IMR-90 (cell line): ENCODE data around the gene MCF2L. TPM values are rescaled to one million over a fixed set of nuclear protein-coding genes. Genes with fewer than 3 reads are reported as not detected.

ENCODE experiments used
- ATAC-seq: fragments of 200-7000 bp; cut with Tn5 transposase; 2 replicates; pipeline ENCODE4 v1.9.1; 2020; ENCODE audit warnings: low read depth, mild to moderate bottlenecking, moderate library complexity
- BruUV-seq: library from RNA; stranded (reverse); fragments of 400-500 nt; replicated peaks from 2 replicates; lab custom pipeline; 2021; lab: Mats Ljungman, UMichigan
- CTCF ChIA-PET: fragments of 300-600 bp; formaldehyde crosslinking; extraction: SDS; loops from one replicate; lab custom pipeline; 2021; ENCODE audit warnings: antibody characterized with exemption; lab: Yijun Ruan, JAX
- POLR2A ChIA-PET: fragments of 300-600 bp; sonication (Branson Sonifier 250); formaldehyde crosslinking; loops from one replicate; lab custom pipeline; 2022; ENCODE audit warnings: antibody characterized with exemption; ENCODE audit not compliant: unreplicated experiment; lab: Charles Lee
- DNase-seq: peaks from one replicate; pipeline ENCODE4 v3.0.0; 2013
- H2AFZ ChIP-seq: replicated peaks from 2 replicates; pipeline ENCODE3; 2013; ENCODE audit warnings: low read length, mild to moderate bottlenecking; ENCODE audit not compliant: poor library complexity
- H2AK5ac ChIP-seq: 2 replicates; pipeline ENCODE4 v1.6.1; 2013; ENCODE audit warnings: low read depth, low read length, inconsistent platforms
- H2AK9ac ChIP-seq: replicated peaks from 2 replicates; pipeline ENCODE3; 2013; ENCODE audit warnings: mild to moderate bottlenecking, low read depth, low read length, moderate library complexity; ENCODE audit not compliant: poor library complexity
- H2BK120ac ChIP-seq: 2 replicates; pipeline ENCODE4 v1.6.1; 2013; ENCODE audit warnings: low read depth, low read length, inconsistent platforms
- H2BK15ac ChIP-seq: 3 replicates; pipeline ENCODE4 v1.6.1; 2013; ENCODE audit warnings: low read depth, low read length, inconsistent platforms
- H2BK20ac ChIP-seq: 2 replicates; pipeline ENCODE4 v1.6.1; 2013; ENCODE audit warnings: low read depth, mild to moderate bottlenecking, inconsistent platforms, low read length, moderate library complexity
- H2BK5ac ChIP-seq: 2 replicates; pipeline ENCODE4 v1.6.1; 2013; ENCODE audit warnings: mild to moderate bottlenecking, low read depth, low read length, inconsistent platforms; ENCODE audit not compliant: poor library complexity, severe bottlenecking
- H3K14ac ChIP-seq: replicated peaks from 2 replicates; pipeline ENCODE4 v1.6.1; 2013; ENCODE audit warnings: low read depth, low read length, inconsistent platforms
- H3K18ac ChIP-seq: 2 replicates; pipeline ENCODE4 v1.6.1; 2013; ENCODE audit warnings: low read depth, low read length, control low read depth
- H3K23ac ChIP-seq: 2 replicates; pipeline ENCODE4 v1.6.1; 2013; ENCODE audit warnings: low read depth, low read length, inconsistent platforms
- H3K27ac ChIP-seq: 2 replicates; pipeline ENCODE4 v1.5.1; 2013; ENCODE audit warnings: mild to moderate bottlenecking, control low read depth, low read length; ENCODE audit not compliant: insufficient read depth
- H3K27me3 ChIP-seq: 2 replicates; pipeline ENCODE4 v1.6.1; 2013; ENCODE audit warnings: low read length; ENCODE audit not compliant: control insufficient read depth, insufficient read depth
- H3K36me3 ChIP-seq: 2 replicates; pipeline ENCODE4 v1.6.1; 2013; ENCODE audit warnings: low read length, mixed read lengths; ENCODE audit not compliant: control insufficient read depth, insufficient read depth
- H3K4ac ChIP-seq: 2 replicates; pipeline ENCODE4 v1.6.1; 2013; ENCODE audit warnings: low read depth, low read length, inconsistent platforms
- H3K4me1 ChIP-seq: 2 replicates; pipeline ENCODE4 v1.6.1; 2013; ENCODE audit warnings: low read length, mixed read lengths; ENCODE audit not compliant: control insufficient read depth, insufficient read depth
- H3K4me2 ChIP-seq: 2 replicates; pipeline ENCODE4 v1.6.1; 2013; ENCODE audit warnings: low read depth, mild to moderate bottlenecking, control low read depth, low read length, moderate library complexity
- H3K4me3 ChIP-seq: 2 replicates; pipeline ENCODE4 v1.5.1; 2013; ENCODE audit warnings: low read depth, mild to moderate bottlenecking, control low read depth, low read length, moderate library complexity; ENCODE audit not compliant: insufficient read depth
- H3K56ac ChIP-seq: 2 replicates; pipeline ENCODE4 v1.6.1; 2013; ENCODE audit warnings: low read length, inconsistent platforms; ENCODE audit not compliant: insufficient read depth; ENCODE audit errors: extremely low read depth
- H3K79me1 ChIP-seq, 2 experiments: 2 replicates each; pipeline ENCODE4 v1.6.1; 2013; ENCODE audit warnings: low read length in 2 of 2, inconsistent platforms in 1 of 2, low read depth in 1 of 2
- H3K9ac ChIP-seq: 2 replicates; pipeline ENCODE4 v1.6.1; 2013; ENCODE audit warnings: low read depth, low read length, control low read depth
- H3K9me1 ChIP-seq: 2 replicates; pipeline ENCODE4 v1.6.1; 2013; ENCODE audit warnings: low read length, inconsistent platforms; ENCODE audit not compliant: insufficient read depth
- H3K9me3 ChIP-seq: 2 replicates; pipeline ENCODE4 v1.6.1; 2013; ENCODE audit warnings: low read length; ENCODE audit not compliant: control insufficient read depth, insufficient read depth
- H4K20me1 ChIP-seq: 2 replicates; pipeline ENCODE4 v1.6.1; 2013; ENCODE audit warnings: low read length, inconsistent platforms; ENCODE audit not compliant: insufficient read depth
- H4K5ac ChIP-seq: 2 replicates; pipeline ENCODE4 v1.6.1; 2013; ENCODE audit warnings: mild to moderate bottlenecking, low read depth, low read length, control low read depth
- H4K8ac ChIP-seq, 2 experiments: 2 replicates each; pipeline ENCODE4 v1.6.1; 2013; ENCODE audit warnings: low read depth in 2 of 2, low read length in 2 of 2, control low read depth in 1 of 2, inconsistent platforms in 1 of 2
- H4K91ac ChIP-seq: 2 replicates; pipeline ENCODE4 v1.6.1; 2013; ENCODE audit warnings: low read depth, low read length, inconsistent platforms; ENCODE audit not compliant: insufficient read depth
- CHD1 ChIP-seq: IDR thresholded peaks from 2 replicates; pipeline ENCODE4 v1.6.1; 2012; ENCODE audit warnings: low read depth, low read length, improper control_type of control experiment
- CTCF ChIP-seq: conservative IDR thresholded peaks from 2 replicates; pipeline ENCODE4 v1.5.1; 2012; ENCODE audit warnings: mild to moderate bottlenecking, low read depth, low read length, improper control_type of control experiment
- ELK1 ChIP-seq: fragments of 150-350 bp; IDR thresholded peaks from 2 replicates; pipeline ENCODE4 v1.6.1; 2016; ENCODE audit warnings: low read depth, mild to moderate bottlenecking, low read length, moderate library complexity, borderline replicate concordance
- MAFK ChIP-seq: IDR thresholded peaks from 2 replicates; pipeline ENCODE4 v1.6.1; 2012; ENCODE audit warnings: low read depth, low read length, improper control_type of control experiment
- MAZ ChIP-seq: IDR thresholded peaks from 2 replicates; pipeline ENCODE4 v1.6.1; 2012; ENCODE audit warnings: low read depth, mild to moderate bottlenecking, low read length, improper control_type of control experiment, moderate library complexity, borderline replicate concordance
- RFX5 ChIP-seq: IDR thresholded peaks from 2 replicates; pipeline ENCODE4 v1.8.0; 2012; ENCODE audit warnings: low read depth, mild to moderate bottlenecking, low read length, moderate library complexity
- WGBS, 2 experiments: methylation state at CpG; one replicate each; pipeline versions ENCODE4 v1.1.5 to v1.1.7; 2013; ENCODE audit warnings: missing lambda C conversion rate in 2 of 2; ENCODE audit not compliant: insufficient read length in 1 of 2; ENCODE audit errors: extremely low coverage in 2 of 2; 5-methylcytosine and 5-hydroxymethylcytosine counted together
- dilution Hi-C: fragments of 300-500 bp; cut with HindIII; formaldehyde crosslinking; loops from one replicate; pipeline ENCODE4 v1.14.3; 2018; ENCODE audit warnings: low sequenced_read_pairs; ENCODE audit not compliant: unreplicated experiment
- in situ Hi-C: fragments of 300-500 bp; cut with MboI; formaldehyde crosslinking; loops from 3 replicates; pipeline ENCODE4 v1.14.3; 2019; ENCODE audit warnings: low sequenced_read_pairs, inconsistent platforms, mixed read lengths
- intact Hi-C: fragments of 100-400 bp; cut with micrococcal nuclease; formaldehyde crosslinking; loops from 2 replicates; pipeline ENCODE4 v1.10.0; 2022
- polyA plus RNA-seq, 3 experiments: library from polyadenylated mRNA; depleted of rRNA; stranded (reverse); fragments of >200 nt; gene quantifications; 2 replicates each; pipeline ENCODE4 v1.2.3, GENCODE V29; 2012; ENCODE audit warnings: low replicate concordance in 1 of 3
- total RNA-seq: library from RNA; depleted of rRNA; stranded (reverse); fragments of >200 nt; gene quantifications from 2 replicates; pipeline ENCODE4 v1.2.3, GENCODE V29; 2012

MCF2L gene
- total and polyA plus RNA-seq, 2 of the 4 experiments (the other 2 are of a cell fraction), result 0.18 TPM; not detected in 1

GRCh38 chr13:113000575-113000974, 31.6 kb downstream of the MCF2L start:
- H3K27me3 ChIP-seq, result peaks cover 75% of the 10 kb centered on the region
- H2BK15ac ChIP-seq, result no peak overlapping the region
- no peak overlapping the region for H3K18ac ChIP-seq
- no peak overlapping the region for H4K8ac ChIP-seq
- no peak overlapping the region for H2AK9ac ChIP-seq
- no peak overlapping the region for H3K9ac ChIP-seq
- no peak overlapping the region for H4K91ac ChIP-seq
- TF ChIP-seq MAZ, result no peak
- no peak for TF ChIP-seq RFX5
- no peak for TF ChIP-seq MAFK
- TF ChIP-seq CTCF, result no peak
- no peak for TF ChIP-seq CHD1
- no peak for TF ChIP-seq ELK1
- no peak overlapping the region for H2BK5ac ChIP-seq
- H2BK120ac ChIP-seq, result no peak overlapping the region
- in situ Hi-C loops (no loop called here), dilution Hi-C loops (no loop called here), intact Hi-C loops (no loop called here)
- no peak overlapping the region for H4K5ac ChIP-seq
- no peaks in the 10 kb centered on the region; the same call in 1 of the 2 replicates for H4K20me1 ChIP-seq
- H3K23ac ChIP-seq, result no peak overlapping the region
- H3K4ac ChIP-seq, result no peak overlapping the region
- ChIA-PET POLR2A (no interaction called here), CTCF (no interaction called here)
- H3K36me3 ChIP-seq, result no peaks in the 10 kb centered on the region
- H3K79me1 ChIP-seq, result no peaks in the 10 kb centered on the region
- no peaks in the 10 kb centered on the region for H3K9me1 ChIP-seq
- H2AFZ ChIP-seq, result no peak overlapping the region
- H3K4me1 ChIP-seq, result no peaks in the 10 kb centered on the region; the same call in 1 of the 2 replicates
- no peak overlapping the region for H2AK5ac ChIP-seq
- no peak overlapping the region for H3K27ac ChIP-seq
- WGBS, 2 experiments, result 90% methylated on average over 3 of the region's 14 CpGs; no CpG with 5 or more reads in 1 of the 2 experiments
- ATAC-seq, result no peak
- no peak for DNase-seq
- no peak overlapping the region for H3K14ac ChIP-seq
- no peaks in the 10 kb centered on the region; the same call in 1 of the 2 replicates for H3K9me3 ChIP-seq
- H2BK20ac ChIP-seq, result no peak overlapping the region
- no peak overlapping the region for H3K4me3 ChIP-seq
- no peak overlapping the region for H3K56ac ChIP-seq
- BruUV-seq, result no TSS peak
- H3K4me2 ChIP-seq, result no peak overlapping the region
